Coronary artery (tissue), 2 donors: ENCODE measurements around the gene AASDH.
A peak's percentile ranks its signal among the peaks of the same experiment; 100 is the strongest.

Experiments used
- DNase-seq: peaks from one replicate; pipeline ENCODE4 v3.0.0-alpha.2; 2017; ENCODE audit warnings: low spot score
- H3K27ac ChIP-seq, 2 donors: fragments of 200-600 bp; sonication (generic); one replicate each; pipeline ENCODE4 v1.5.1; 2016 to 2019
- H3K4me3 ChIP-seq: fragments of 200-600 bp; sonication (generic); 2 replicates; pipeline ENCODE4 v1.5.1; 2016; ENCODE audit warnings: mild to moderate bottlenecking, moderate library complexity
- CTCF ChIP-seq: fragments of 200-600 bp; sonication (generic); IDR thresholded peaks from one replicate; pipeline ENCODE4 v1.5.1; 2019; ENCODE audit warnings: antibody characterized with exemption

AASDH gene

GRCh38 chr4:56414135-56414670, 26.9 kb upstream of the AASDH start:
- Histone ChIP-seq H3K4me3 (no peak overlapping the region), H3K27ac (no peak overlapping the region)
- TF ChIP-seq CTCF, result no peak
- DNase-seq, result no peak

- H3K4me3 ChIP-seq, result peak overlapping the region; percentile 33
- no peak for TF ChIP-seq CTCF
- peak overlapping the region in 1 of 2 donors; percentile 14 for H3K27ac ChIP-seq
- DNase-seq, result no peak
Measured at GRCh38 chr4:56410247-56411062, 23.2 kb upstream of the AASDH start.

GRCh38 chr4:56409511-56410090, 22.3 kb upstream of the AASDH start:
- TF ChIP-seq CTCF, result no peak
- DNase-seq, result no peak
- Histone ChIP-seq H3K4me3 (peak overlapping the region; percentile 33), H3K27ac (peak overlapping the region in 1 of 2 donors; percentile 14)

- TF ChIP-seq CTCF, result no peak
- no peak for DNase-seq
- H3K27ac ChIP-seq, result no peak overlapping the region
- no peak overlapping the region for H3K4me3 ChIP-seq
Measured at GRCh38 chr4:56408978-56409377, 21.7 kb upstream of the AASDH start.

GRCh38 chr4:56406151-56406550, 18.9 kb upstream of the AASDH start:
- H3K4me3 ChIP-seq, result no peak overlapping the region
- no peak for TF ChIP-seq CTCF
- no peak for DNase-seq
- H3K27ac ChIP-seq, result no peak overlapping the region

- H3K27ac ChIP-seq, result no peak overlapping the region
- TF ChIP-seq CTCF, result no peak
- DNase-seq, result no peak
- no peak overlapping the region for H3K4me3 ChIP-seq
Measured at GRCh38 chr4:56405016-56405415, 17.7 kb upstream of the AASDH start.

GRCh38 chr4:56400560-56400959, 13.3 kb upstream of the AASDH start:
- Histone ChIP-seq H3K4me3 (no peak overlapping the region), H3K27ac (no peak overlapping the region)
- DNase-seq, result no peak
- TF ChIP-seq CTCF, result no peak
